ENCODE measurements around the gene PRR36. TPM values are rescaled to one million over a fixed set of nuclear protein-coding genes. Genes with fewer than 3 reads are reported as not detected.

The PRR36 gene
- total RNA-seq, 4 donors from 2014 or later: 0.13 to 0.45 (median 0.20) TPM

- Histone ChIP-seq H3K27ac (no peak overlapping the region), H3K27me3 (no peaks in the 10 kb centered on the region), H3K4me3 (replicated peaks in 1 of 3) (peak overlapping the region in 1 of 3 donors; percentile 24), H3K4me1 (peaks cover 10 to 26% of the 10 kb centered on the region in 2 donors), H3K36me3 (no peaks in the 10 kb centered on the region), H3K9me3 (no peaks in the 10 kb centered on the region)
- intact Hi-C loops (cut with DNase I): no loop called here
- TF ChIP-seq POLR2A (IDR thresholded peaks at IDR 0.05) (no peak), CTCF (IDR thresholded peaks at IDR 0.05) (no peak)
- DNase-seq: peak in 1 of 2 donors; percentile 16
- 27 to 30% methylated on average over 33 to 37 of the region's 53 CpGs for WGBS, 2 donors
Measured at GRCh38 chr19:7873304-7874075, 700 bp downstream of the PRR36 start.

GRCh38 chr19:7872306-7873204 lies 1.6 kb downstream of the PRR36 start:
- H3K4me3 ChIP-seq (replicated peaks in 1 of 3): no peak overlapping the region
- intact Hi-C loops (cut with DNase I): no loop called here
- WGBS, 2 donors: 79 to 84% methylated on average over 17 to 32 of the region's 47 CpGs
- TF ChIP-seq CTCF (IDR thresholded peaks at IDR 0.05) (no peak), POLR2A (IDR thresholded peaks at IDR 0.05) (no peak)
- DNase-seq: no peak
- H3K27me3 ChIP-seq: no peaks in the 10 kb centered on the region
- no peaks in the 10 kb centered on the region for H3K9me3 ChIP-seq
- H3K36me3 ChIP-seq: no peaks in the 10 kb centered on the region
- no peak overlapping the region for H3K27ac ChIP-seq
- H3K4me1 ChIP-seq: peaks cover 13 to 29% of the 10 kb centered on the region in 2 donors

GRCh38 chr19:7871437-7872305 lies 2.5 kb downstream of the PRR36 start:
- no peak overlapping the region for H3K27ac ChIP-seq
- no peaks in the 10 kb centered on the region for H3K27me3 ChIP-seq
- peak; percentile 76 to 86 for DNase-seq
- peaks cover 13 to 29% of the 10 kb centered on the region in 2 donors for H3K4me1 ChIP-seq
- no peaks in the 10 kb centered on the region for H3K36me3 ChIP-seq
- intact Hi-C loops (cut with DNase I): no loop called here
- H3K9me3 ChIP-seq: no peaks in the 10 kb centered on the region
- H3K4me3 ChIP-seq (replicated peaks in 1 of 3): no peak overlapping the region
- WGBS, 2 donors: 22 to 26% methylated on average over 33 of the region's 33 CpGs
- TF ChIP-seq CTCF (IDR thresholded peaks at IDR 0.05) (no peak), POLR2A (IDR thresholded peaks at IDR 0.05) (no peak)

GRCh38 chr19:7870571-7871436 lies 3.4 kb downstream of the PRR36 start:
- Histone ChIP-seq H3K9me3 (no peaks in the 10 kb centered on the region), H3K36me3 (no peaks in the 10 kb centered on the region), H3K4me3 (replicated peaks in 1 of 3) (no peak overlapping the region), H3K27me3 (no peaks in the 10 kb centered on the region), H3K4me1 (peaks cover 13 to 29% of the 10 kb centered on the region in 2 donors), H3K27ac (no peak overlapping the region)
- DNase-seq: peak in 1 of 2 donors; percentile 33
- WGBS, 2 donors: 66 to 73% methylated on average over 11 of the region's 11 CpGs
- intact Hi-C loops (cut with DNase I): no loop called here
- TF ChIP-seq CTCF (IDR thresholded peaks at IDR 0.05) (no peak), POLR2A (IDR thresholded peaks at IDR 0.05) (no peak)

Measured in thyroid gland (tissue), 4 donors.